SKM-1 treated with dmso at 0.1 percent for 144 hours (cell line): ENCODE results near the gene TXNL4A.

Experiments used
- DNase-seq: peaks from one replicate; lab custom pipeline; 2025; ENCODE audit not compliant: unreplicated experiment; lab: John Stamatoyannopoulos, UW

Gene TXNL4A

DNA sequence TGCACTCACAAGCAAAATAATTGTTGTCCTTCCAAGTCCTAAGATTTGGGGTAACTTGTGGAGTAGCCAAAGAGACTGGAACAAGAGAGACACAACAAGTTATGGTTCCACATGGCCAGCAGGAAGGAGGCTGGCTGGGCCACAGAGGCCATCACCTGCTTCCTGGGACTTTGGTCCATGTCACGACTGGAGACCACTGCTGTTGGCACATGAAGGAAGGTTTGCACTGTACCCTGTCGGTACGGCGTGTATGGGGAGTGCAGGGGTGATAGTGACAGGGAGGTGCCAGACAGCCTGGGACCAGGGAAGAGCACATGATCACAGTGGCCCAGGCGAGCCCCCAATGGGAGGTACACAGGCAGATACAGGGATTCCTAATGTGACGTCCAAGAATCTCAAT lies 52.4 kb downstream of the TXNL4A start:
- no peak for DNase-seq

DNA sequence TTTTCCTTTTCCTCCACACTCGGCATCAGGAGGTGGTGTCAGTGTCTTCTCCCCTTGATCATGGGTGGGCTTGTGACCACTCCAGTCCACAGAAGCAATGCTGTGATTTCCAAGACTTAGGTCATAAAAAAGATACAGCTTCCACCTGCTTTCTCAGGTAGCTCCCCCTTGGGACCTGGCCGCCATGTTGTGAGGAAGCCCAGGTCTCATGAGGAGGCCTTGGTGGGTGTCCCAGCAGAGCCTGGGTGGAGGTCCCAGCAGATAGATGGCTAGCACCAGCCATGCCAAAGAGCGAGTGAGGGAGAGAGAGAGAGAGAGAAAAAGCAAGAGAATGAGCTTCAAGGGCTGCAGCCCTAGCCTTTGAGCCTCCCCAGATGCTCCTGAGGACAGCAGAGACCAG lies 52.9 kb downstream of the TXNL4A start:
- no peak for DNase-seq

DNA sequence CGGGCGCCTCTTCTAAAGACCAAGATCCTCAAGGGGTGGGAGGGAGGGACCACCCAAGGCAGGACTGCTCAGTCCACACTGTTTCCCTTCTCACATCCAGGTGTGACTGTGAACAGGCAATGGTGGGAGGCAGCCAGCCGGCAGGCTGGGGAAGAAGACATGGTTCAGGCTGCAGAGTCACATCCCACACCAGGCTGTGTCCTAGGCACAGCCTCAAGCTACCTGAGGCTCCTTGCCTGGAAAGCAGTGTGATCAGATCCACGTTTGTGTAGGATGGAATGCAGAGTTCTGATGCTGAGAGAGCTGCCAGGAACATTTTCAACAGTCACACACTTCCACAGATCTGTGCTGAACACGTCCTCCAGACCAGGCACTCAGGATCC lies 53.3 kb downstream of the TXNL4A start:
- no peak for DNase-seq

DNA sequence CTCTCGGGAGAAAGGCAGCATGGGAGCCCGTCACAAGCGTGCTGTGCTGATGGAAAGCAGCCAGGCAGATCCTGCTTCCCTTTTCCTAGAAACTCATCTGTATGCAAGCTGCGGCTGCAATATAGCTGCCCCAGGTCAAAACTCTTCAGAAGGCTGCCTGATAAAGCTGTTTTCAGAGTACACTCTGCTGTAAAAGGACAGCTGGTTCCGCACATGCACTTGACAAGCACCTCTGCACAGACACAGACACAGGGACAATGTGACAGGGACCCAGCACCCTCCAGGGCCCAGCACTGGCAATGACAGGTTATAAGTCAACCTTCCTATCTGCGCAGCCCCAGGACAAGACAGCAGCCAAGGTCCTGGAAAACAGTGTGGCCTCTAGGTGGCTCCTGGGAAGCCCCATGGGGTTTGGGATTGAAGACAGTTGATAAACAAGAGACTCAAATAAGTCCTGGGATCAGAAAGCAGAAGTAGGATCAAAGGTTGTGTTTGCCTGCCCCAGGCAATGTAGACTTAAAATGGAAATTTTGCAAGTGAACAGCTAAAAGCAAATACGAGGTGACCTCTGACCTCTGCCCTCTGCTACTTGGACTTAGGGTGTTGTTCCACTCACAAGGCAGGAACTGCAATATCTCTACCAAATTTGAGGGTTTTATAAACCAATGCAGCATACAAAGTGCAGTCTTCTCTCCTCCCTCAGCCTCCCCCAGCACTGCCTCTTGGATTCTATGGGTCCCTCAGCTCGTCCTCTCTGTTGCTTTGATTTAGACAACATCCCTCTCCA lies 53.9 kb downstream of the TXNL4A start:
- no peak for DNase-seq

DNA sequence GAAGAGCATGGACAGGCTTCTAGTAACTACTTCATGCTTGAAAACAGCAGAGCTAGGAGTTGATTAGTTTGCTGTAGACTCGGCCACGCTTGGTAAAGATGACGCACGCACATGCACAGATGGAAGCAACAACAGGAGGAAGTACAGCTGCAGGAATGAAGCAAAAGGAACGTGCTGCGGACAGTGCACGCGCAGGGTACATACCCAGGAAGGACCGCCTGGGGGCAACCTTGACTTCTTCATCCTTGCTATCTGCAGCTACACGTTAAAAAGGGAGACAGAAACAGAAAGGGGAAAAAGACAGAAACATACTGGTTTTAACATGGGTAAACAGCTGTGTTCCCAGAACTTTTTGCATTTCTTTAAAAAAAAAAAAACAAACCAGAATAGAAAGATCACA lies 54.6 kb downstream of the TXNL4A start:
- DNase-seq: no peak

DNA sequence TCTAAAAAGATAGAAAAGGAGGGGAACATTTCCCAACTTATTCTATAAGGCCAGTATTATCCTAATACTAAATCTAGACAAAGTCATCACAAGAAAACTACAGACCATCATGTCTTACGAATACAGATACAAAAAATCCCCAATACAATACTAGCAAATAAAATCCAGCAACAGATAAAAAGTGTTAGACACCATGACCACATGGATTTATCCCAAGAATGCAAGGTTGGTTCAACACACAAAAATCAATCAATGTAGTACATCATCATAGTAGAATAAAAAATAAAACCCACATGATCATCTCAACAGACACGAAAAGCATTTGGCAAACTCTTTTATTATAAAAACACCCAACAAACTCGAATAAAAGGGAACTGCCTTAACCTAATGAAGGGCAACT lies 55.5 kb downstream of the TXNL4A start:
- DNase-seq: no peak

DNA sequence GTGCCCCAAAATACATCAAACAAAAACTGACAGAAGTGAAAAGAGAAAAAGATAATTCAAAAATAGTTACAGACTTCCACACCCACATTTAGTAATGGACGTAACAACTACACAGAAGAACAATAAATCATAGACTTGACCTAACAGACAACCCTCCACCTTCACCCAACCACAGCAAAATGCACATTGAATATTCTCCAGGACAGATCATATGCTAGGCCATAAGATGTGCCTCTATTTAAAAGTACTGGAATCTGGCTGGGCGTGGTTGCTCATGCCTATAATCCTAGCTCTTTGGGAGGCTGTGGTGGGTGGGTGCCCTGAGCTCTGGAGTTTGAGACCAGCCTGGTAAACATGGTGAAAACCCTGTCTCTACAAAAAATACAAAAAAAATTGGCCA lies 56.9 kb downstream of the TXNL4A start:
- DNase-seq: no peak

DNA sequence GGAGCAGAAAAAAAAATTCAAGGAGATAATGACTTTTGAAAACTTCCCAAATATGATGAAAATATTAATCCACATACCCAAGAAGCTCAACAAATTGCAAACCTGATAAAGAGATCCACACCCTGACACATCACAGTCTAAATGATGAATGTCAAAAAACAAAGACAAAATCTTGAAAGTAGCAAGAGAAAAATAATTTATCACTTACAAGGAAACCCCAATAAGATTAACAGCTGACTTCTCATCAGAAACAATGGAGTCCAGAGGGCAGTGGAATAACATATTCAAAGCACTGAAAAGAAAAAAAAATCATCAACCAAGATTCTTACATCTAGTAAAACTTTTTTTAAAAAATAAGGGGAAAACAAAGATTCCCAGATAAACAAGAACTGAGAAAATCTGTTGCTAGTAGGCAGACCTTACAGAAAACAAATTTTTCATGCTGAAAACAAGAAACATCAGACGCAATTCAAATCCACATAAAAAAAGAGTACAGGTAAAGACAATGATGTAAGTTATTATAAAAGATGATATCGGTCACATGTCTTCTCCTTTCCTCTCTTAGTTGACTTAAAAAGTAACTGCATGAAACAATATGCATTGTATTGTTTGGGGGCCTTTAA lies 58.2 kb downstream of the TXNL4A start:
- DNase-seq: no peak

DNA sequence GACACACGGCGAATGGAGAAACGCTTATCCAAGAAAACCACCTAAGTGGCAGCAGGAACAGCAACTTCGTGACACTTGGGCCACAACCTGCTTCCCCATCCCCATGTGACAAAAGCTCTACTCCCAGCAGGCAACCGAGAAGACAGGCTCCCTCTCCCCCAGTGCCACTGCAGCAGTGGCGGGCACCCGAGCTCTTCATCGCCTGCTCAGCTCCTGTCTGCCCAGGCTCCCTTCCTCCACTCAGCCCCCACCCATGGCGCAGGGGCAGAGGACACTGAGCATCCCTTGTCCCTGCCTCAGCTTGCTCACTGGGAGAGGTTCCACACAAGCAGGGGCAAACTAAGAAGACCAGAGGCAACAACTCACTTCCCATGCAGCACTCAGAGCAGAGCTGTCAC lies 59.8 kb downstream of the TXNL4A start:
- DNase-seq: no peak

DNA sequence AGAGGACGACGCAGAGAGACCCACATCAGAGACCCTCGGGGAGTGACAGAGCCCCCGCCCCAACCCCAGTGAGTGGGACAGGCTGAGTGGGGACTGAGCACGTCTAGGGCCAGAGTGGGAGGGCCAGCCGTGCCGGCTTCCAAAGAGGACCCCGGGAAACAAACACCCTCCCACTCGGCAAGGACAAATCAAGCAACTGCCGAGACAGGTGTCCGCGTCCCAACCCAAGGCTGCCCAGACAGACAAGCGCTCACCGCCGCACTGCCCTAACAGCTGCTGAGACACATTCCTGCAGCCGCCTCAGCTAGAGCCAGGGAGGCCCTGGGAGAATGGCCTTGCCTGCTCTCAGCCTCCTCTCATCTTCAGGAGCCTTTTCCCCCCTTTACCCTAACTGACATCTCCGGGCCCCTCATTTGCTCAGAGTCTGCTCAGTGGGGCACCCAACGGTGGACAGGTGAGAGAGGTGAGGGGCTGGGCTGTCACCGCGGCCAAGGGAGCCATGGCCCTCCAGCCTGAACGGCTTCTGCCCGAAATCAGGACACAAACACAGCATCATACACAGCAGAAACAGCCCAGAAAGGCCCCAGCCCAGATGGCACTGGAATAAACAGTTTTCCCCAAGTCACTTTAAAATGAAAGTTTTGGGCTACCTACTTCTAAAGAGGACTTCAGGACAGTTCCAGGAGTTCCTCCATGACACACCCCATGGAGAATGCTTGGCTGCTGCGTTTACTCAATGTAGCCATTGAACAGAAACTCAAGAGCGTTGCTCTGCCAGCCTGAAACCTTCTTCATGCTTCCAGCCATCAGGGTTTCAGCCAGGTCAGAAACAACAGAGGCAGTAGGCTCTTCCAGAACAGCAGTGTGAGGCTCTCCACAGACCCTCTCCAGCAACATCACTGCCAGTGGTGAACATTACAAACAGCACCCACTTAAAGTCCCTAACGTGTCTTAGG lies 60.5 kb downstream of the TXNL4A start:
- no peak for DNase-seq

DNA sequence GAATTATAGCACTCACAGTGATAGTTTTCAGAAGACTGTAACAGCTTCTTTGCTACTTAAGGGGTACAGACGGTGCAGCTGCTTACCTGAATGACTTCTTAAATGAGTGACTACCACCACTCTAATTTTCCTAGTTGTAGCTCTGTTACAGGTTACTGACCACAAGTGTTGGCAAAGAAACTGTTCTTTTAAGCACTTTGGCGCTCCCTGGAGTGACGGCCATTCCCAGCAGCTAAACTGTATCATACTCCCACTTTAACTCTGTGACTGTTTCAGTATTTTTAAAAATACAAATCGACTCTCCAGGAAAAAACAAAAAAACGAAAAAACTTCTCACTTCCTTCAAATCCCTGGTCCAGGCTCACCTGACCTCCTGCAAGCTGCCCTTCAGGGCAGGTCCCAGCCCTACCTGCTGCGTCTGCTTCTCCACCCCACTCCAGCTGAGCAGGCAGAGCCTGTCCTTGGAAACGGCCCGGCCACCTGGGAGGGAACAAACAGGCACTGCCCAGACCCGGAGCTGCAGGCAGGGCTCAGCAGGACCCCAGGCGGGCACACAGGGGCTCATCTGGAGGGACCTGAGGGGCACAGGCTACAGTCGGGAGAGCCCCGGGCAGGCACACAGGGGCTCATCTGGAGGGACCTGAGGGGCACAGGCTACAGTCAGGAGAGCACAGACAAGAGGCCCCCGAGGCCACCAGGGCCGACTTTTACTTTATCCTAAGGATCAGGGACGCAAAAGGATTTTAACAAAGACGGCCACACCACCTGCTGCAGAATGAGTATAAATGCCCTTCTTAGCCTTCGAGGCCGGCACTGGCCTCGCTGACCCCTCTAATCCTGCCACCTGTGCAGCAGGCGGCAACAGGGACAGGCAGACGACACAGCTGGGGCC lies 61.4 kb downstream of the TXNL4A start:
- no peak for DNase-seq

DNA sequence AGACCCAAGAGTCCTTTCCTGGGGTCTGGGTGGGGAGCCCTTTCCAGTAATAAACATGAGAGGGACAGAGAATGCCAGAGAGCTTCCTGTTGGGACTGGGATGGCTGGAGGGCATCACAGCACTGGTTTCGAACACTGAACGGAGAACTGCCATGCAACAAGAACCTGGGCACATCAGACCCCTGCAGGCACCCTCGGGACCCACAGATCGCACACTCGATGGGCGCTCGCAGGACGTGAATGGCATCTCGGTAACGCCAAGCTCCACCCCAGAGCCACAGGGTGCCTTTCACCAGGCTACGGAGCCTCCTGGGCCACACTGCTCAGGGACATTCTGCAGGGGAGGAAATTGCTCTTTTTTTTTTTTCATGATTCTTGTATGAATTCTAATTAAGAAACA lies 62.1 kb downstream of the TXNL4A start:
- DNase-seq: no peak

DNA sequence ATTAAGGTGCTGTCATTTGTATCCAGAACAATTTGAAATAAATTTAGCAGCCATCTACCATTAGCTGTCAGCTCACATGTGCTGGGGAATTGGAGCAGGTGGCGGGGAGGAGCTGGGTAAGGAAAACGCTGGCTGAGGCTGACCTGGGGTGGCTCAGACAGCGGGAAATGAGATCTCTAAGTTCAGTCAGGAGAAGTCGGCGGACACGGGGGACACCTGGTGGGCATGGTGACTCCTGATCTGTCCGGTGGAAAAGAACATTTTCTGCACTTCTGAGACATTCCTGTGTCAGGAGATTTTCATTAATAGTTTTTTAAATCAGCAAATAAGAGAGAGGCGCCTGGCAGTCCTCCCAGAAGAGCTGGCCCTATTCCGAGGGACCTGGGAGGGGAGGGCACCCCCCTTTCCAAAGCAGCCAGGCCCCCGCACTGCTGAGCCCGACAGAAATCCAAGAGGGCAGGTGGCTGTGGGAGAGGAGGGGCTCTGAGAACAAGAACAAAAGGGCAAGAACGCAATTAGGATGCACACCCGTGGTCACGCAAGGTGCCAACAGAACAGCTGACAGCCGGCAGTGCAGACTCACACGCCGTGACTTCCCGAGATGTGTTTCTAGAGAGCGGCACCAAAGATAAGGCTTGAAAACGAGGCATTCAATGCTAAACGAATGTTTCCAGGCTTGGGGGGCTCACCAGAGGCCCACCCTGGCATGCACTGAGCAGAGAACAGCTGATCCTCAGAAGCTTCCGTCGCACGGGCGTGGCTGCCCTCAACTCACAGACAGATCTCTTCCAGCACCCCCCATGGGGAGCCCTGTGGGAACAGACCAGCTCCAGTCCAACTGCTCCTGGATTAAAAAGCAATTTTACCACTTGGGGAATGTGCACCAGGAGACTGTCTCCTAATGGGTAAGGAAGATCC lies 63.3 kb downstream of the TXNL4A start:
- no peak for DNase-seq

DNA sequence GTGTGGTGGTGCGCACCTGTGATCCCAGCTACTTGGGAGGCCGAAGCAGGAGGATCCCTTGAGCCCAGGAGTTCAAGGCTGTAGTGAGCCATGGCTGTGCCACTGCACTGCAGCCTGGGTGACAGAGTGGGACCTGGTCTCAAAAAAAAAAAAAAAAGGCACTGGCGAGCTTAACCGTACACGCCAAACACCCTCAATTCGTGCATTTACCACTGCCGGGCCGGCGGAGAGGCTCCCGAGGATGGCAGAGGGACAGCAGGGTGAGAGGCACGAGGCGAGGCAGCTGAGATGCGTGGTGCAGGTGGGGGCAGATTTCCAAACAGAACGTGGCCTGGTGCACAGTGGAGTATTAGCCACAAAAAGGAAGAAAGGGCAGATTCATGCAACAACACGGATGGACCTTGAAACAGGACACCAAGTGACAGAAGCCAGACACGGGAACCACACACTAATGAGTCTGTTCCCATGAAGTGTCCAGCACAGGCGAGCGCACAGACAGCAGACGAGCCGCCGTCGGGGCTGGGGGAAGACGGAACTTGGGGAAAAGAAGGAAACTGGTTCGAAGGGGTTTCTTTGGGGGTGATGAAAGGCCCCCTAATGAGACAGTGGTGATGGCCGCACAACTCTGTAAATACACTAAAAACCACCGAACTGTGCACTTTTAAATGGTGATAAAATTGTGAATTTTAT lies 64.3 kb downstream of the TXNL4A start:
- DNase-seq: no peak

DNA sequence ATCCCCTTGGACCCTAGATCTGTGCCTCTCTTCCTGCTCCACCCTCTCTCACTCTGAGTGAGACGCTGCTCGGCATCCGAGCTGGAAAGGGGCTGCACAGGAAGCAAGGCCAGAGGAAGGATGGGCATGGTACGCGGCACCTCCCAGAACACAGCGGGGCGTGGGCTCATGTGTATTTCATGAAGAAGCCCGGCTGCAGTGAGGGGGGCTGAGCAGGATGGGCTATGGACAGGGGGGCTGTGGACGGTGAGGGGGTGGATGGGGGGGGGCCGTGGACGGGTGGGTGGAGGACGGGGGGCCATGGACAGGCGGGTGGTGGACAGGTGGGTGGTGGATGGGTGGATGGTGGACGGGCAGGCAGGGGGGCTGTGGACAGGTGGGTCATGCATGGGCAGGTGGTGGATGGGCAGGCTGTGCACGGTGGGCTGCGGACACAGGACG lies 65.4 kb downstream of the TXNL4A start:
- DNase-seq: no peak

DNA sequence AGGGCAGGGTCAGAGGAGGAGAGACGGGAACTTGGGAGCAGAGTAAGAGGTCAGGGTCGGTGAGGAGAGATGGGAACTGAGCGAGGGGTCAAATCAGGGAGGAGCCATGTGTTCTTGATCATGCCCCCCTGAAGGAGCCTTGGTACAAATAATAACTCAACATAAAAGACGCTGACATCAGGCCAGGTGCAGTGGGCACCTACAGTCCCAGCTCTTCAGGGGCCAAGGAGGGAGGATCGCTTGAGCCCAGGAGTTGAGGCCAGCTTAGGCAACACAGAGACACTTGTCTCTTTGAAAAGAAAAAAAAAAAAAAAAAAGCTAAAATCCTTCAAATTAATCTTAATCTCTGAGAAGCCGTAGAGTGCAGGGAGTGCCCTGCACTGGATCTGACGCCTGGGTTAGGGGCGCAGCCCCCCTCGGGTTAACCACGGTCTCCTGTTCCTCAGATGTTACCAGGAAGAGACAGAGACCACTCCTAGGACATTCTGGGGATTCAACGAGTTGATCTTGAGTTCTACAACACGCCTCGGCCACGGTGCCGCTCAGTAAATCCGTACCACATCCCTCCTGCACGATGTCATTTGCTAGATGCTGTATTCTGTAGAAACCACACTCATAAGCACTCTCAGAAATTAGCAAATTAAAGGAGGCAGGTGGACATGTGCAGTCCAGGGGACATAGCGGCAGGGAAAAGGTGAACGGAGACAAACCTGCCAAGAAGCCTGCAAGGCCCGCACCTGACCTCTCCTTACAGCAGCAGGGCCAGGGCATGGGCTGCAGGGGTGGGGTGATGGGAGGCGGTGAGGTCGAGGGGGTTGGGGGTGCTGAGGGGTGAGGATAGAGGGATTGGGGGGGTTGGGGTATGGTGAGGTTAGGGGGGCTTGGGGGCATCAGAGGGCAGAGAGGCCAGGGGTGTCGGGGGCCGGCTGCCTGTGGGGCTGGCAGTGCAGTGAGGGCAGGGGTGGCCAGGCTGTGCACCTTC lies 66.1 kb downstream of the TXNL4A start:
- no peak for DNase-seq
